K562 (cell line): Measurements from ENCODE around the gene BCAS2. TPM values are rescaled to one million over a fixed set of nuclear protein-coding genes. Genes with fewer than 3 reads are reported as not detected.

Experiments used
- ARID2 ChIP-seq: fragments of 450-650 bp; IDR thresholded peaks from 2 replicates; pipeline ENCODE4 v1.6.1; 2017; ENCODE audit warnings: antibody characterized with exemption, mild to moderate bottlenecking
- CCNT2 ChIP-seq: IDR thresholded peaks from 2 replicates; pipeline ENCODE4 v1.6.1; 2011; ENCODE audit warnings: borderline replicate concordance, low read depth, mild to moderate bottlenecking, moderate library complexity, mixed read lengths, low read length; ENCODE audit not compliant: insufficient read length; ENCODE audit errors: extremely low read depth
- RBFOX2 ChIP-seq: fragments of 200-400 bp; formaldehyde crosslinking; IDR thresholded peaks from 2 replicates; pipeline ENCODE4 v1.6.1; 2017; ENCODE audit warnings: low read depth, mild to moderate bottlenecking, low read length, moderate library complexity
- SMARCA5 ChIP-seq: fragments of 450-650 bp; IDR thresholded peaks from 2 replicates; pipeline ENCODE4 v1.6.1; 2016
- TEAD4 ChIP-seq, 2 experiments: sonication (generic) in 1 of 2; formaldehyde crosslinking in 1 of 2; IDR thresholded peaks; 2 replicates each; pipeline versions ENCODE4 v1.6.1 to v1.8.0; 2012 to 2022; ENCODE audit warnings: borderline replicate concordance in 1 of 2, inconsistent platforms in 1 of 2, low read length in 1 of 2, mild to moderate bottlenecking in 1 of 2, missing genetic modification reagents in 1 of 2
- U2AF1 ChIP-seq: fragments of 200-400 bp; formaldehyde crosslinking; optimal IDR thresholded peaks from 2 replicates; pipeline ENCODE3; 2017; ENCODE audit warnings: mild to moderate bottlenecking, low read depth, low read length, moderate library complexity
- ZC3H8 ChIP-seq: fragments of 450-650 bp; IDR thresholded peaks from 2 replicates; pipeline ENCODE4 v1.6.1; 2017
- ZNF589 ChIP-seq: fragments of 200-800 bp; sonication (Bioruptor generic); IDR thresholded peaks from 2 replicates; pipeline ENCODE4 v1.6.1; 2016; ENCODE audit warnings: low read depth, missing genetic modification characterization, missing compliant biosample characterization
- polyA plus RNA-seq, 8 experiments: library from polyadenylated mRNA; depleted of rRNA in 4 of 8; stranded (reverse) in 5 of 8; unstranded in 3 of 8; fragments of >200 nt; fragmentation: Nextera tagmentation in 2 of 8; fragmentation: Illumina TruSeq in 1 of 8; extraction: Ambion mirVana in 2 of 8; extraction: Trizol in 1 of 8; gene quantifications; 2 replicates each; pipeline versions ENCODE4 v1.2.1 to v1.2.3, GENCODE V29; 2011 to 2014; ENCODE audit warnings: inconsistent platforms in 1 of 8, missing spikeins in 1 of 8
- total RNA-seq, 7 experiments: library from RNA; depleted of rRNA in 6 of 7; stranded (reverse); fragments of >200 nt in 6 of 7; fragmentation: Illumina TruSeq in 2 of 7; extraction: Trizol in 2 of 7; gene quantifications; 2 replicates each; pipeline versions ENCODE4 v1.2.1 to v1.2.3, GENCODE V29; 2011 to 2021; ENCODE audit warnings: low replicate concordance in 1 of 7
- TF ChIP-seq, protein P1 (sequence below), 2 experiments: fragments of 450-650 bp; IDR thresholded peaks; 2 replicates each; pipeline ENCODE4 v1.6.1; 2016; ENCODE audit warnings: mild to moderate bottlenecking in 2 of 2, borderline replicate concordance in 1 of 2, low read depth in 1 of 2, moderate library complexity in 1 of 2
- TF ChIP-seq, protein P2 (sequence below): fragments of 450-650 bp; IDR thresholded peaks from 2 replicates; pipeline ENCODE4 v1.6.1; 2017; ENCODE audit warnings: antibody characterized with exemption, mild to moderate bottlenecking

BCAS2 gene
- total and polyA plus RNA-seq, 9 of the 15 experiments (the other 6 are each of a cell fraction or from before 2014, with no cell fraction given): 59.3 to 183 (median 81.1) TPM

- TF ChIP-seq, protein P1, sequence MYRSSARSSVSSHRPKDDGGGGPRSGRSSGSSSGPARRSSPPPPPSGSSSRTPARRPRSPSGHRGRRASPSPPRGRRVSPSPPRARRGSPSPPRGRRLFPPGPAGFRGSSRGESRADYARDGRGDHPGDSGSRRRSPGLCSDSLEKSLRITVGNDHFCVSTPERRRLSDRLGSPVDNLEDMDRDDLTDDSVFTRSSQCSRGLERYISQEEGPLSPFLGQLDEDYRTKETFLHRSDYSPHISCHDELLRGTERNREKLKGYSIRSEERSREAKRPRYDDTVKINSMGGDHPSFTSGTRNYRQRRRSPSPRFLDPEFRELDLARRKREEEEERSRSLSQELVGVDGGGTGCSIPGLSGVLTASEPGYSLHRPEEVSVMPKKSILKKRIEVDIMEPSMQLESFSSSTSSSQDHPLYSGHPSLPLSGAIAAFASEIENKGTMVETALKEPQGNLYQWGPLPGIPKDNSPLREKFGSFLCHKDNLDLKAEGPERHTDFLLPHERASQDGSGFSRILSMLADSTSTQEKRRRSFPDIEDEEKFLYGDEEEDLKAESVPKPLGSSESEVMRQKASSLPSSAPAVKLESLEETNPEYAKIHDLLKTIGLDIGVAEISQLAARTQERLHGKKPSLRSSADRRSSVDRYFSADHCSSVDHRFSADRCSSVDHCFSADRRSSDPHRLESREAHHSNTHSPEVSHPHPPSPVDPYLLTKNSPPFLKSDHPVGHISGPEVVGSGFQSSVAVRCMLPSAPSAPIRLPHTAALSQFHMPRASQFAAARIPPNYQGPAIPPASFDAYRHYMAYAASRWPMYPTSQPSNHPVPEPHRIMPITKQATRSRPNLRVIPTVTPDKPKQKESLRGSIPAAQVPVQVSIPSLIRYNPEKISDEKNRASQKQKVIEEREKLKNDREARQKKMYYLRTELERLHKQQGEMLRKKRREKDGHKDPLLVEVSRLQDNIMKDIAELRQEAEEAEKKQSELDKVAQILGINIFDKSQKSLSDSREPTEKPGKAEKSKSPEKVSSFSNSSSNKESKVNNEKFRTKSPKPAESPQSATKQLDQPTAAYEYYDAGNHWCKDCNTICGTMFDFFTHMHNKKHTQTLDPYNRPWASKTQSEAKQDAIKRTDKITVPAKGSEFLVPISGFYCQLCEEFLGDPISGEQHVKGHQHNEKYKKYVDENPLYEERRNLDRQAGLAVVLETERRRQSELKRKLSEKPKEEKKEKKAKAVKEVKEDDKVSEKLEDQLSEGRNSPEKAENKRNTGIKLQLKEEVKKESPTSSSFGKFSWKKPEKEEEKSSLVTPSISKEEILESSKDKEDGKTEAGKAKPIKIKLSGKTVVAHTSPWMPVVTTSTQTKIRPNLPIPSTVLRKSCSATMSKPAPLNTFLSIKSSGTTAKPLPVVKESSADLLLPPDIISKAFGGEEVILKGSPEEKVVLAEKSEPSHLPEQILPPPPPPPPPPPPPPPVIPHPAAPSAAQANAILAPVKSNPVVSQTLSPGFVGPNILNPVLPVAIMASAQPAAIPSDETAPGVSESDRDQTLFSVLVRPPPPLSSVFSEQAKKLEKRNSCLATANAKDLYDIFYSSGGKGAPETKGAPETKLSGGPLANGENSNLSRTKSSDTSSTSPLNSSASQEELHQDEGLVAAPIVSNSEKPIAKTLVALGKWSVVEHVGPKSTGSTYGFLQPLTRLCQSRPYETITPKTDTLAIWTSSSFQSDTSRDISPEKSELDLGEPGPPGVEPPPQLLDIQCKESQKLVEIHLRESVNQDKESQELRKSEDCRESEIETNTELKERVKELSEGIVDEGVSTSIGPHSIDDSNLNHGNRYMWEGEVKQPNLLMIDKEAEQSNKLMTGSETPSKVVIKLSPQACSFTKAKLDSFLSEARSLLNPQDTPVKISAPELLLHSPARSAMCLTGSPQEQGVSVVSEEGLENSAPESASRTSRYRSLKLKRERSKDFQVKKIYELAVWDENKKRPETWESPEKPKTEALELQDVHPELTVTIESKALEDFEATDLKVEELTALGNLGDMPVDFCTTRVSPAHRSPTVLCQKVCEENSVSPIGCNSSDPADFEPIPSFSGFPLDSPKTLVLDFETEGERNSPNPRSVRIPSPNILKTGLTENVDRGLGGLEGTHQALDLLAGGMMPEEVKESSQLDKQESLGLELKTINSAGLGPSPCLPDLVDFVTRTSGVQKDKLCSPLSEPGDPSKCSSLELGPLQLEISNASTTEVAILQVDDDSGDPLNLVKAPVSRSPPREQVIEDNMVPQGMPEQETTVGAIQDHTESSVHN (IDR thresholded peaks at IDR 0.05; ENCODE audit: borderline replicate concordance in 1 of 2, low read depth in 1 of 2): 0 out of 4 replicates have a peak, but pooled peaks of 1 of the 2 experiments have one; percentile 39
- TF ChIP-seq TEAD4 (IDR thresholded peaks at IDR 0.05; ENCODE audit: low read length) (no peak), TEAD4 (CRISPR knock-in tag; IDR thresholded peaks at IDR 0.05; ENCODE audit: borderline replicate concordance) (no peak), SMARCA5 (no peak), ZNF589 (CRISPR knock-in tag) (0 out of 2 replicates have a peak, but pooled peaks have one; percentile 73), RBFOX2 (peak; percentile 89), ZC3H8 (no peak), ARID2 (no peak), U2AF1 (no peak), CCNT2 (no peak)
- TF ChIP-seq, protein P2, sequence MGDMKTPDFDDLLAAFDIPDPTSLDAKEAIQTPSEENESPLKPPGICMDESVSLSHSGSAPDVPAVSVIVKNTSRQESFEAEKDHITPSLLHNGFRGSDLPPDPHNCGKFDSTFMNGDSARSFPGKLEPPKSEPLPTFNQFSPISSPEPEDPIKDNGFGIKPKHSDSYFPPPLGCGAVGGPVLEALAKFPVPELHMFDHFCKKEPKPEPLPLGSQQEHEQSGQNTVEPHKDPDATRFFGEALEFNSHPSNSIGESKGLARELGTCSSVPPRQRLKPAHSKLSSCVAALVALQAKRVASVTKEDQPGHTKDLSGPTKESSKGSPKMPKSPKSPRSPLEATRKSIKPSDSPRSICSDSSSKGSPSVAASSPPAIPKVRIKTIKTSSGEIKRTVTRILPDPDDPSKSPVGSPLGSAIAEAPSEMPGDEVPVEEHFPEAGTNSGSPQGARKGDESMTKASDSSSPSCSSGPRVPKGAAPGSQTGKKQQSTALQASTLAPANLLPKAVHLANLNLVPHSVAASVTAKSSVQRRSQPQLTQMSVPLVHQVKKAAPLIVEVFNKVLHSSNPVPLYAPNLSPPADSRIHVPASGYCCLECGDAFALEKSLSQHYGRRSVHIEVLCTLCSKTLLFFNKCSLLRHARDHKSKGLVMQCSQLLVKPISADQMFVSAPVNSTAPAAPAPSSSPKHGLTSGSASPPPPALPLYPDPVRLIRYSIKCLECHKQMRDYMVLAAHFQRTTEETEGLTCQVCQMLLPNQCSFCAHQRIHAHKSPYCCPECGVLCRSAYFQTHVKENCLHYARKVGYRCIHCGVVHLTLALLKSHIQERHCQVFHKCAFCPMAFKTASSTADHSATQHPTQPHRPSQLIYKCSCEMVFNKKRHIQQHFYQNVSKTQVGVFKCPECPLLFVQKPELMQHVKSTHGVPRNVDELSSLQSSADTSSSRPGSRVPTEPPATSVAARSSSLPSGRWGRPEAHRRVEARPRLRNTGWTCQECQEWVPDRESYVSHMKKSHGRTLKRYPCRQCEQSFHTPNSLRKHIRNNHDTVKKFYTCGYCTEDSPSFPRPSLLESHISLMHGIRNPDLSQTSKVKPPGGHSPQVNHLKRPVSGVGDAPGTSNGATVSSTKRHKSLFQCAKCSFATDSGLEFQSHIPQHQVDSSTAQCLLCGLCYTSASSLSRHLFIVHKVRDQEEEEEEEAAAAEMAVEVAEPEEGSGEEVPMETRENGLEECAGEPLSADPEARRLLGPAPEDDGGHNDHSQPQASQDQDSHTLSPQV: peak; percentile 44; the same call in 1 of the 2 replicates
Observed at GRCh38 chr1:114581335-114582287, at the start of gene BCAS2 (continued).
